Loucy (cell line): ENCODE measurements around the gene BANK1.

Experiments
- H2AFZ ChIP-seq: fragments of 200-600 bp; sonication (generic); 2 replicates; pipeline ENCODE4 v1.6.0; 2016; ENCODE audit warnings: antibody characterized with exemption, mild to moderate bottlenecking, low read length, moderate library complexity
- H3F3A ChIP-seq: fragments of 200-600 bp; 2 replicates; pipeline ENCODE4 v1.6.0; 2016; ENCODE audit warnings: antibody characterized with exemption, low read depth, mild to moderate bottlenecking
- H3K27me3 ChIP-seq: fragments of 200-600 bp; sonication (generic); 2 replicates; pipeline ENCODE4 v1.6.1; 2014; ENCODE audit warnings: low read length, mild to moderate bottlenecking; ENCODE audit not compliant: insufficient read depth, poor library complexity, severe bottlenecking
- H3K36me3 ChIP-seq: fragments of 200-600 bp; sonication (generic); 2 replicates; pipeline ENCODE4 v1.6.1; 2016; ENCODE audit warnings: low read length; ENCODE audit not compliant: insufficient read depth
- H3K4me1 ChIP-seq: fragments of 200-600 bp; sonication (generic); 2 replicates; pipeline ENCODE4 v1.5.1; 2014; ENCODE audit warnings: low read length, mild to moderate bottlenecking; ENCODE audit not compliant: insufficient read depth, poor library complexity, severe bottlenecking
- H3K4me2 ChIP-seq: fragments of 200-600 bp; sonication (generic); 2 replicates; pipeline ENCODE4 v1.6.0; 2014; ENCODE audit warnings: antibody characterized with exemption, low read length, low read depth, mild to moderate bottlenecking; ENCODE audit not compliant: poor library complexity, severe bottlenecking
- H3K4me3 ChIP-seq: fragments of 200-600 bp; sonication (generic); 2 replicates; pipeline ENCODE4 v1.5.1; 2014; ENCODE audit warnings: low read length, mild to moderate bottlenecking, mixed read lengths; ENCODE audit not compliant: poor library complexity, severe bottlenecking
- H3K79me2 ChIP-seq: fragments of 200-600 bp; sonication (generic); 2 replicates; pipeline ENCODE4 v1.6.1; 2014; ENCODE audit warnings: low read length; ENCODE audit not compliant: insufficient read depth
- H3K9ac ChIP-seq: fragments of 200-600 bp; sonication (generic); 2 replicates; pipeline ENCODE4 v1.6.0; 2014; ENCODE audit warnings: mild to moderate bottlenecking, low read depth, low read length, moderate library complexity; ENCODE audit not compliant: poor library complexity, severe bottlenecking
- H3K9me2 ChIP-seq: fragments of 200-600 bp; sonication (generic); replicated peaks from 2 replicates; pipeline ENCODE4 v1.6.1; 2016; ENCODE audit warnings: low read depth, low read length, mixed read lengths
- H3K9me3 ChIP-seq: fragments of 200-600 bp; sonication (generic); 2 replicates; pipeline ENCODE4 v1.6.1; 2014; ENCODE audit warnings: mild to moderate bottlenecking, antibody characterized with exemption, low read length, low read depth; ENCODE audit not compliant: insufficient read depth
- H4K20me1 ChIP-seq: fragments of 200-600 bp; sonication (generic); 2 replicates; pipeline ENCODE4 v1.6.0; 2014; ENCODE audit warnings: antibody characterized with exemption, low read length, mild to moderate bottlenecking; ENCODE audit not compliant: insufficient read depth, poor library complexity, severe bottlenecking
- CTCF ChIP-seq: fragments of 200-600 bp; sonication (generic); conservative IDR thresholded peaks from 2 replicates; pipeline ENCODE4 v1.5.1; 2014; ENCODE audit warnings: mild to moderate bottlenecking, antibody characterized with exemption, low read length
- EZH2phosphoT487 ChIP-seq: fragments of 200-600 bp; IDR thresholded peaks from 2 replicates; pipeline ENCODE4 v1.6.1; 2018; ENCODE audit warnings: antibody characterized with exemption, mild to moderate bottlenecking, moderate library complexity, borderline replicate concordance

Gene BANK1

GRCh38 chr4:101843054-101843453 lies 52.5 kb downstream of the BANK1 start:
- no peaks in the 10 kb centered on the region for H3K36me3 ChIP-seq
- no peaks in the 10 kb centered on the region for H3F3A ChIP-seq
- H3K79me2 ChIP-seq: no peaks in the 10 kb centered on the region
- H4K20me1 ChIP-seq: no peaks in the 10 kb centered on the region
- H2AFZ ChIP-seq: no peak overlapping the region; the same call in 1 of the 2 replicates
- H3K4me2 ChIP-seq: no peak overlapping the region
- TF ChIP-seq EZH2phosphoT487 (no peak), CTCF (no peak)
- H3K9me3 ChIP-seq: no peaks in the 10 kb centered on the region
- H3K9me2 ChIP-seq: no peaks in the 10 kb centered on the region
- H3K4me3 ChIP-seq: no peak overlapping the region
- no peaks in the 10 kb centered on the region for H3K4me1 ChIP-seq
- H3K9ac ChIP-seq: no peak overlapping the region
- H3K27me3 ChIP-seq: no peaks in the 10 kb centered on the region

GRCh38 chr4:101846550-101846949 lies 56.0 kb downstream of the BANK1 start:
- Histone ChIP-seq H3K4me3 (no peak overlapping the region), H3K79me2 (no peaks in the 10 kb centered on the region), H3K9ac (no peak overlapping the region), H3K9me3 (no peaks in the 10 kb centered on the region), H3F3A (no peaks in the 10 kb centered on the region), H3K4me2 (no peak overlapping the region), H3K36me3 (no peaks in the 10 kb centered on the region), H3K4me1 (no peaks in the 10 kb centered on the region), H3K27me3 (no peaks in the 10 kb centered on the region), H3K9me2 (no peaks in the 10 kb centered on the region), H2AFZ (no peak overlapping the region), H4K20me1 (no peaks in the 10 kb centered on the region)
- no peak for TF ChIP-seq CTCF

- Histone ChIP-seq H3K36me3 (no peaks in the 10 kb centered on the region), H3K9ac (no peak overlapping the region), H3K9me2 (no peaks in the 10 kb centered on the region), H3K4me3 (no peak overlapping the region), H3K9me3 (no peaks in the 10 kb centered on the region), H3K79me2 (no peaks in the 10 kb centered on the region), H3K4me2 (no peak overlapping the region), H3K27me3 (no peaks in the 10 kb centered on the region), H3K4me1 (no peaks in the 10 kb centered on the region), H3F3A (no peaks in the 10 kb centered on the region), H4K20me1 (no peaks in the 10 kb centered on the region), H2AFZ (no peak overlapping the region)
- TF ChIP-seq CTCF (no peak), EZH2phosphoT487 (no peak)
Measured at GRCh38 chr4:101850698-101851097, 60.2 kb downstream of the BANK1 start.
